B cell (primary cell): ENCODE results near the gene BLOC1S2. TPM values are rescaled to one million over a fixed set of nuclear protein-coding genes. Genes with fewer than 3 reads are reported as not detected.

Experiments used
- ATAC-seq: fragments of 200-7000 bp; cut with Tn5 transposase; one replicate; pipeline ENCODE4 v1.10.0; 2021; ENCODE audit warnings: low read depth, mild to moderate bottlenecking, moderate number of reproducible peaks, moderate library complexity
- CTCF ChIA-PET: fragments of 350-600 bp; sonication (Branson Sonifier 250); formaldehyde crosslinking; loops from one replicate; lab custom pipeline; 2021; ENCODE audit warnings: antibody characterized with exemption, inconsistent platforms; lab: Charles Lee
- POLR2A ChIA-PET: fragments of 350-600 bp; sonication (Branson Sonifier 250); formaldehyde crosslinking; loops from one replicate; lab custom pipeline; 2021; ENCODE audit warnings: antibody characterized with exemption; lab: Charles Lee
- DNase-seq: peaks from one replicate; pipeline ENCODE4 v3.0.0; 2013
- H2AFZ ChIP-seq: 2 replicates; pipeline ENCODE4 v1.6.1; 2012; ENCODE audit warnings: mild to moderate bottlenecking, low read depth, low read length; ENCODE audit not compliant: insufficient read depth, poor library complexity, severe bottlenecking
- H3K27ac ChIP-seq, 2 donors: 1 replicate in 1 of 2; 2 replicates in 1 of 2; pipeline ENCODE4 v1.5.1; 2012 to 2013; ENCODE audit warnings: low read length in 2 of 2, mild to moderate bottlenecking in 2 of 2, moderate library complexity in 1 of 2
- H3K27me3 ChIP-seq, 4 experiments: fragments of 200-600 bp in 1 of 4; sonication (generic) in 1 of 4; replicated peaks in 1 of 4; 1 replicate in 2 of 4; 2 replicates in 2 of 4; pipeline versions ENCODE4 v1.6.1 to v1.7.0; 2013 to 2016; ENCODE audit warnings: low read length in 3 of 4, mild to moderate bottlenecking in 2 of 4, mixed read lengths in 1 of 4, moderate library complexity in 1 of 4; ENCODE audit not compliant: insufficient read depth in 4 of 4, control insufficient read depth in 3 of 4; ENCODE audit errors: control extremely low read depth in 1 of 4
- H3K36me3 ChIP-seq, 2 experiments: replicated peaks in 1 of 2; 1 replicate in 1 of 2; 2 replicates in 1 of 2; pipeline versions ENCODE4 v1.6.1 to v1.7.1; 2013; ENCODE audit warnings: low read length in 1 of 2; ENCODE audit not compliant: insufficient read depth in 2 of 2, control insufficient read depth in 1 of 2; ENCODE audit errors: control extremely low read depth in 1 of 2, extremely low read depth in 1 of 2
- H3K4me1 ChIP-seq, 2 donors: fragments of 200-600 bp in 1 of 2; sonication (generic) in 1 of 2; 1 replicate in 1 of 2; 2 replicates in 1 of 2; pipeline versions ENCODE4 v1.5.1 to v1.6.1; 2013 to 2017; ENCODE audit warnings: low read length in 2 of 2; ENCODE audit not compliant: control insufficient read depth in 2 of 2, insufficient read depth in 2 of 2
- H3K4me2 ChIP-seq: replicated peaks from 2 replicates; pipeline ENCODE3; 2012; ENCODE audit warnings: mild to moderate bottlenecking, low read depth, low read length; ENCODE audit not compliant: poor library complexity, severe bottlenecking
- H3K4me3 ChIP-seq, 5 experiments: fragments of 200-600 bp in 1 of 5; sonication (generic) in 1 of 5; 1 replicate in 3 of 5; 2 replicates in 2 of 5; pipeline versions ENCODE4 v1.5.1 to v1.7.0; 2011 to 2016; ENCODE audit warnings: low read length in 4 of 5, mild to moderate bottlenecking in 4 of 5, low read depth in 2 of 5, control low read depth in 1 of 5, moderate library complexity in 1 of 5; ENCODE audit not compliant: insufficient read depth in 1 of 5; ENCODE audit errors: control extremely low read depth in 1 of 5, extremely low read depth in 1 of 5
- H3K79me2 ChIP-seq: fragments of 200-600 bp; sonication (generic); one replicate; pipeline ENCODE4 v1.6.0; 2016; ENCODE audit warnings: low read length; ENCODE audit not compliant: control insufficient read depth, insufficient read depth
- H3K9ac ChIP-seq: fragments of 200-600 bp; sonication (generic); 2 replicates; pipeline ENCODE4 v1.6.1; 2017; ENCODE audit warnings: mild to moderate bottlenecking, low read length, moderate library complexity
- H3K9me3 ChIP-seq, 3 donors: one replicate each; pipeline versions ENCODE4 v1.6.1 to v1.7.1; 2013; ENCODE audit warnings: low read length in 2 of 3; ENCODE audit not compliant: control insufficient read depth in 2 of 3, insufficient read depth in 1 of 3; ENCODE audit errors: control extremely low read depth in 1 of 3
- H4K20me1 ChIP-seq: 2 replicates; pipeline ENCODE4 v1.6.0; 2012; ENCODE audit warnings: mild to moderate bottlenecking, low read length; ENCODE audit not compliant: insufficient read depth, control insufficient read depth, poor library complexity, severe bottlenecking
- H3K27ac Mint-ChIP-seq: one replicate; pipeline ENCODE4 v1.8.0; 2021; ENCODE audit warnings: mixed read lengths
- H3K27me3 Mint-ChIP-seq: one replicate; pipeline ENCODE4 v1.8.0; 2021; ENCODE audit warnings: mixed read lengths
- H3K4me1 Mint-ChIP-seq: one replicate; pipeline ENCODE4 v1.8.0; 2021; ENCODE audit warnings: mixed read lengths
- H3K4me3 Mint-ChIP-seq: one replicate; pipeline ENCODE4 v1.8.0; 2021; ENCODE audit warnings: mixed read lengths
- H3K9me3 Mint-ChIP-seq: one replicate; pipeline ENCODE4 v1.8.0; 2022; ENCODE audit warnings: mixed read lengths; ENCODE audit not compliant: insufficient read depth
- CTCF ChIP-seq: fragments of 200-600 bp; IDR thresholded peaks from one replicate; pipeline ENCODE4 v1.8.0; 2022; ENCODE audit warnings: antibody characterized with exemption, mild to moderate bottlenecking
- EZH2 ChIP-seq: IDR thresholded peaks from 2 replicates; pipeline ENCODE4 v1.6.1; 2012; ENCODE audit warnings: borderline replicate concordance, low read depth, mild to moderate bottlenecking, moderate library complexity, low read length; ENCODE audit not compliant: insufficient read depth, poor library complexity, severe bottlenecking
- WGBS: methylation state at CpG from one replicate; pipeline ENCODE4 v1.1.5; 2013; ENCODE audit warnings: missing lambda C conversion rate; ENCODE audit not compliant: insufficient coverage; 5-methylcytosine and 5-hydroxymethylcytosine counted together
- intact Hi-C: fragments of 100-400 bp; cut with micrococcal nuclease; formaldehyde crosslinking; loops from one replicate; pipeline ENCODE4 v1.10.0; 2022
- polyA plus RNA-seq: library from polyadenylated mRNA; depleted of rRNA; stranded (reverse); fragments of >200 nt; gene quantifications from 2 replicates; pipeline ENCODE4 v1.2.3, GENCODE V29; 2012
- total RNA-seq, 2 donors: library from RNA; stranded (reverse); fragments of 120-200 nt in 1 of 2; gene quantifications; 1 replicate in 1 of 2; 2 replicates in 1 of 2; pipeline versions ENCODE4 v1.2.3 to v1.2.4, GENCODE V29; 2013 to 2022

Gene BLOC1S2
- total and polyA plus RNA-seq, 2 donors (not counting 1 experiment from before 2014, with no cell fraction given), result 47.2 to 48.7 TPM

DNA sequence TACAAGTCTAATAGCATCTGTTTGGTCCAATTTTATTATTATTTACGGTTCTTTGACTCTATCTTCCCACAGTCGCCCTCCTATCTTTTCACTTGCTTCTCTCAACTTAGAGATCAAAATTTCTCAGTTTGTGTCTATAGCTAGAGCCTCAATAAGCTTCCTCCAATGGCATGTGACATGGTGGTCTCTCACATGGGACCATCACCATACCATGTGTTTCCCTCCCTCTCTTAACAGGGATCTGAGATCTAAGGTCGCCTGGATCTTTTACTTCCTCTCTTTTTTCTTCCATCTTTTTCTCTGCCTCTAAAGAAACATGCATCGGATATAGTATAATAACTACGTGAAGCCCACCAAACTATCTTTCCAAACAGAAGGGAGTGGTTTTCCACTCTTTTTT lies 41.7 kb upstream of the BLOC1S2 start:
- Histone ChIP-seq H3K9me3 (no peaks in the 10 kb centered on the region), H3K79me2 (no peaks in the 10 kb centered on the region), H3K4me1 (peaks cover 22 to 23% of the 10 kb centered on the region in 2 donors), H3K27ac (no peak overlapping the region), H3K36me3 (no peaks in the 10 kb centered on the region), H3K27me3 (peaks cover 0 to 3% (median 0%) of the 10 kb centered on the region in 4 experiments), H2AFZ (no peak overlapping the region), H4K20me1 (no peaks in the 10 kb centered on the region), H3K4me3 (no peak overlapping the region), H3K4me2 (no peak overlapping the region), H3K9ac (no peak overlapping the region)
- TF ChIP-seq EZH2 (no peak), CTCF (no peak)
- CTCF ChIA-PET, result interaction anchor here (0.6 to 4.3 kb wide), 5 partner anchors 10 to 110 kb away, joined by 3 to 37 read pairs (median 4); no protein-coding TSS in a partner anchor
- 100% methylated on average over 1 of the region's 5 CpGs for WGBS
- ATAC-seq (no peak), DNase-seq (no peak)
- Mint-ChIP-seq H3K9me3 (no peaks in the 10 kb centered on the region), H3K4me1 (peaks cover 29% of the 10 kb centered on the region), H3K27me3 (peaks cover 22% of the 10 kb centered on the region), H3K4me3 (no peak overlapping the region), H3K27ac (no peak overlapping the region)
- POLR2A ChIA-PET, result interaction anchor here (2.1 kb wide), 1 partner anchor 42 kb away, joined by 8 read pairs; the partner anchor contains the start of gene BLOC1S2
- intact Hi-C loops, result no loop called here

- peak overlapping the region; percentile 77 to 92 for H3K27ac ChIP-seq
- no peaks in the 10 kb centered on the region for H4K20me1 ChIP-seq
- Mint-ChIP-seq H3K27ac (no peak overlapping the region), H3K4me3 (no peak overlapping the region), H3K4me1 (peaks cover 29% of the 10 kb centered on the region), H3K27me3 (peaks cover 17% of the 10 kb centered on the region), H3K9me3 (no peaks in the 10 kb centered on the region)
- no peak for TF ChIP-seq EZH2
- CTCF ChIA-PET, result interaction anchor here (1.1 to 4.3 kb wide), 6 partner anchors 10 to 106 kb away, joined by 3 to 37 read pairs (median 5); partner anchors contain the start of gene BLOC1S2
- 92% methylated on average over 3 of the region's 3 CpGs for WGBS
- no peak for DNase-seq
- H3K9me3 ChIP-seq, result no peaks in the 10 kb centered on the region
- peaks cover 0 to 3% (median 0%) of the 10 kb centered on the region in 4 experiments for H3K27me3 ChIP-seq
- POLR2A ChIA-PET, result interaction anchor here (2.1 kb wide), 1 partner anchor 41 kb away, joined by 8 read pairs; the partner anchor contains the start of gene BLOC1S2
- no peak overlapping the region for H3K9ac ChIP-seq
- no peak for ATAC-seq
- H3K79me2 ChIP-seq, result no peaks in the 10 kb centered on the region
- intact Hi-C loops, result loop anchor here (1.0 to 2.0 kb wide), 5 partner anchors 11 to 98 kb away; partner anchors contain the start of genes BLOC1S2, CHUK and SCD
- peak overlapping the region; percentile 63 for H3K4me2 ChIP-seq
- H3K36me3 ChIP-seq, result no peaks in the 10 kb centered on the region
- H3K4me1 ChIP-seq, result peaks cover 22 to 23% of the 10 kb centered on the region in 2 donors
- peak overlapping the region; percentile 62 for H2AFZ ChIP-seq
- H3K4me3 ChIP-seq, result no peak overlapping the region
Measured at GRCh38 chr10:100327718-100328009, 41.2 kb upstream of the BLOC1S2 start.
